Testis (tissue), 2 donors: ENCODE results near the gene SDF4.

Source experiments
- CTCF ChIP-seq, 3 experiments: fragments of 450-650 bp in 2 of 3; fragments of 200-600 bp in 1 of 3; sonication (generic) in 1 of 3; IDR thresholded peaks; one replicate each; pipeline ENCODE4 v1.5.1; 2016 to 2019; ENCODE audit warnings: antibody characterized with exemption in 3 of 3, mild to moderate bottlenecking in 2 of 3, moderate library complexity in 1 of 3
- POLR2A ChIP-seq: fragments of 450-650 bp; IDR thresholded peaks from one replicate; pipeline ENCODE4 v1.6.1; 2017; ENCODE audit warnings: antibody characterized with exemption, mild to moderate bottlenecking, moderate library complexity

GRCh38 chr1:1239614-1240347 lies 8.0 kb upstream of the SDF4 start:
- TF ChIP-seq CTCF (IDR thresholded peaks at IDR 0.05) = no peak
- TF ChIP-seq POLR2A = no peak
